Mesenchymal stem cell (in vitro differentiated cells and primary cell): ENCODE measurements around the gene HORMAD1.
A peak's percentile ranks its signal among the peaks of the same experiment; 100 is the strongest.

ENCODE experiments used
- DNase-seq: peaks from one replicate; pipeline ENCODE4 v3.0.0-alpha.2; 2013
- H2AFZ ChIP-seq: one replicate; pipeline ENCODE4 v1.6.1; 2013; ENCODE audit warnings: low read depth, mild to moderate bottlenecking, control low read depth, inconsistent platforms, low read length, moderate library complexity
- H2AK5ac ChIP-seq: 2 replicates; pipeline ENCODE4 v1.6.1; 2013; ENCODE audit warnings: low read length, moderate library complexity, mild to moderate bottlenecking, inconsistent platforms; ENCODE audit not compliant: severe bottlenecking
- H2BK120ac ChIP-seq: one replicate; pipeline ENCODE4 v1.6.1; 2013; ENCODE audit warnings: low read depth, mild to moderate bottlenecking, inconsistent platforms, low read length, moderate library complexity
- H2BK12ac ChIP-seq, 2 experiments: one replicate each; pipeline ENCODE4 v1.6.1; 2013; ENCODE audit warnings: inconsistent platforms in 2 of 2, low read length in 2 of 2, mild to moderate bottlenecking in 2 of 2, moderate library complexity in 2 of 2, control low read depth in 1 of 2
- H2BK15ac ChIP-seq: one replicate; pipeline ENCODE4 v1.6.1; 2013; ENCODE audit warnings: mild to moderate bottlenecking, low read depth, inconsistent platforms; ENCODE audit not compliant: poor library complexity, severe bottlenecking
- H2BK5ac ChIP-seq: 2 replicates; pipeline ENCODE4 v1.6.1; 2013; ENCODE audit warnings: low read depth, mild to moderate bottlenecking, low read length, control low read depth, inconsistent platforms; ENCODE audit not compliant: poor library complexity, severe bottlenecking
- H3K14ac ChIP-seq, 2 experiments: one replicate each; pipeline ENCODE4 v1.6.1; 2013; ENCODE audit warnings: inconsistent platforms in 2 of 2, low read length in 2 of 2, control low read depth in 1 of 2, mild to moderate bottlenecking in 1 of 2, moderate library complexity in 1 of 2
- H3K18ac ChIP-seq, 2 experiments: one replicate each; pipeline ENCODE4 v1.6.1; 2013; ENCODE audit warnings: inconsistent platforms in 2 of 2, low read length in 2 of 2, control low read depth in 1 of 2, low read depth in 1 of 2, mild to moderate bottlenecking in 1 of 2
- H3K23ac ChIP-seq, 2 experiments: one replicate each; pipeline ENCODE4 v1.6.1; 2013; ENCODE audit warnings: inconsistent platforms in 2 of 2, low read length in 2 of 2, mild to moderate bottlenecking in 2 of 2, moderate library complexity in 2 of 2, control low read depth in 1 of 2
- H3K27ac ChIP-seq: 2 replicates; pipeline ENCODE4 v1.5.1; 2013; ENCODE audit warnings: mild to moderate bottlenecking, moderate library complexity, low read length, control low read depth, inconsistent platforms; ENCODE audit not compliant: poor library complexity, severe bottlenecking
- H3K27me3 ChIP-seq, 2 experiments: 2 replicates each; pipeline versions ENCODE4 v1.6.1 to v1.7.0; 2013; ENCODE audit warnings: low read length in 2 of 2, mild to moderate bottlenecking in 2 of 2, moderate library complexity in 2 of 2, control low read depth in 1 of 2, inconsistent platforms in 1 of 2; ENCODE audit not compliant: control insufficient read depth in 1 of 2, insufficient read depth in 1 of 2
- H3K36me3 ChIP-seq, 2 experiments: 2 replicates each; pipeline versions ENCODE4 v1.6.1 to v1.7.0; 2013; ENCODE audit warnings: low read length in 2 of 2, control low read depth in 1 of 2, inconsistent platforms in 1 of 2, low read depth in 1 of 2, mild to moderate bottlenecking in 1 of 2; ENCODE audit not compliant: insufficient read depth in 2 of 2, control insufficient read depth in 1 of 2
- H3K4ac ChIP-seq, 2 experiments: one replicate each; pipeline ENCODE4 v1.6.1; 2013; ENCODE audit warnings: inconsistent platforms in 2 of 2, low read length in 2 of 2, mild to moderate bottlenecking in 2 of 2, moderate library complexity in 2 of 2, control low read depth in 1 of 2, low read depth in 1 of 2
- H3K4me1 ChIP-seq: 2 replicates; pipeline ENCODE4 v1.6.1; 2013; ENCODE audit warnings: low read depth, low read length, control low read depth; ENCODE audit not compliant: control insufficient read depth, insufficient read depth
- H3K4me2 ChIP-seq: 2 replicates; pipeline ENCODE4 v1.6.1; 2013; ENCODE audit warnings: low read length, mild to moderate bottlenecking, inconsistent platforms; ENCODE audit not compliant: poor library complexity, severe bottlenecking
- H3K4me3 ChIP-seq, 2 experiments: 2 replicates each; pipeline versions ENCODE4 v1.5.1 to v1.7.0; 2013; ENCODE audit warnings: low read length in 2 of 2, mild to moderate bottlenecking in 2 of 2, control low read depth in 1 of 2, low read depth in 1 of 2; ENCODE audit not compliant: insufficient read depth in 1 of 2
- H3K79me1 ChIP-seq: replicated peaks from 2 replicates; pipeline ENCODE4 v1.6.1; 2013; ENCODE audit warnings: mild to moderate bottlenecking, control low read depth, low read length, inconsistent platforms; ENCODE audit not compliant: poor library complexity, severe bottlenecking
- H3K9ac ChIP-seq: 2 replicates; pipeline ENCODE4 v1.7.0; 2013; ENCODE audit warnings: mild to moderate bottlenecking, low read length, moderate library complexity
- H3K9me3 ChIP-seq: 2 replicates; pipeline ENCODE4 v1.7.0; 2013; ENCODE audit warnings: mild to moderate bottlenecking, low read length; ENCODE audit not compliant: control insufficient read depth
- H4K8ac ChIP-seq: one replicate; pipeline ENCODE4 v1.6.1; 2013; ENCODE audit warnings: inconsistent platforms, mild to moderate bottlenecking, low read length, moderate library complexity
- H4K91ac ChIP-seq: one replicate; pipeline ENCODE4 v1.6.1; 2013; ENCODE audit warnings: mild to moderate bottlenecking, low read length, inconsistent platforms
- WGBS: methylation state at CpG from one replicate; pipeline ENCODE4 v1.1.7; 2013; ENCODE audit warnings: mixed read lengths; 5-methylcytosine and 5-hydroxymethylcytosine counted together

HORMAD1 gene

DNA sequence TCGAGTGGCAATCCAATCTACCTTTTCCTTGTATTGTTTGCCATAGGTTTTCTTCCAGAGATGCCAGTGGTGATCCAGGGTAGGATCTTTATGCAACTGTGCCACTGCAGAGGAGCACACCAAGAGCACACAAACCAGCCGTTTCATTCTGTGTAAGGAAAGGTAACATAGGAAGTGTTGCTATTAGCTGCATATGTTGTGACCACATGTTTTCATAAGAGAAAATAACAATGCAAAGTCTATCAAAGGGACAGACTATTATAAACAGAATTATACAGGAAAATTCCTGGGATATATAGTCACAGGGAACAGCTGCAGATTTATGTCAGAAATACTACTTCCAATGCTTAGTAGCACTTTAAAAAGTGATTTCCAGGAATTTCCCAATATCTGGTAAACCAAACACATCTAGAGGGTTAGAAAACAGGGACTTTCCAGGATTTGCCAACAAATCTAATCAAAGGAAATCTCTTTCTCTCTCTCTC lies 44.0 kb upstream of the HORMAD1 start:
- peaks cover 5% of the 10 kb centered on the region for H3K9me3 ChIP-seq

DNA sequence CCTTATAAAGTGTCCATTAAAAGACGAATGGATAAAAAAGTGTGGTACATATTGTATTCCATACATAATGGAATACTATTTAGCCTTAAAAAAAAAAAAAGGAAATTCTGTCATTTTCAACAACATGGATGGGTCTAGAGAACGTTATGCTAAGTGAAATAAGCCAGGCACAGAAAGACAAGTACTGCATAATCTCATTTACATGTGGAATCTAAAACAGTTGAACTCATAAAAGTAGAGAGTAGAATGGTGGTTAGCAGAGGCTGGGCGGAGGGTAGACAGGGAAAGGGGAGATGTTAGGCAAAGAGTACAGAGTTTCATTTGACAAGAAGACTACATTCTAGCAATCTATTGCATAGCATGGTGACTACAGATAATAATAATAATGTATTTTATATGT lies 42.3 kb upstream of the HORMAD1 start:
- Histone ChIP-seq H3K14ac (no peak overlapping the region), H3K4ac (no peak overlapping the region), H2AK5ac (no peak overlapping the region), H2BK15ac (no peak overlapping the region), H3K9ac (no peak overlapping the region), H4K91ac (no peak overlapping the region), H3K4me3 (no peak overlapping the region), H3K79me1 (no peaks in the 10 kb centered on the region), H3K4me1 (peaks cover 2% of the 10 kb centered on the region), H2BK5ac (no peak overlapping the region), H3K27ac (no peak overlapping the region), H3K18ac (no peak overlapping the region), H4K8ac (no peak overlapping the region), H3K9me3 (peaks cover 5% of the 10 kb centered on the region), H2BK120ac (no peak overlapping the region), H2AFZ (no peak overlapping the region), H3K27me3 (no peaks in the 10 kb centered on the region), H3K4me2 (no peak overlapping the region), H2BK12ac (no peak overlapping the region), H3K23ac (no peak overlapping the region), H3K36me3 (no peaks in the 10 kb centered on the region)
- DNase-seq: peak; percentile 11
- 100% methylated on average over 1 of the region's 3 CpGs for WGBS

More for the DNA sequence above, 44.0 kb upstream of the HORMAD1 start:
- H3K23ac ChIP-seq: no peak overlapping the region
- H2BK15ac ChIP-seq: no peak overlapping the region
- peak overlapping the region in 1 of 2 experiments; percentile 18 for H2BK12ac ChIP-seq
- H3K27ac ChIP-seq: peak overlapping the region; percentile 62
- H2AK5ac ChIP-seq: peak overlapping the region; percentile 59
- no peaks in the 10 kb centered on the region for H3K36me3 ChIP-seq
- H3K4me1 ChIP-seq: peaks cover 2% of the 10 kb centered on the region
- H4K91ac ChIP-seq: no peak overlapping the region
- DNase-seq: peak; percentile 96
- H3K14ac ChIP-seq: no peak overlapping the region
- no peak overlapping the region for H3K18ac ChIP-seq
- no peak overlapping the region for H2AFZ ChIP-seq
- H3K4me3 ChIP-seq: peak overlapping the region in 1 of 2 experiments; percentile 72
- no peak overlapping the region for H2BK5ac ChIP-seq
- peak overlapping the region in 1 of 2 experiments; percentile 41 for H3K4ac ChIP-seq
- H4K8ac ChIP-seq: no peak overlapping the region
- 44% methylated on average over 1 of the region's 2 CpGs for WGBS
- no peaks in the 10 kb centered on the region for H3K27me3 ChIP-seq
- H3K4me2 ChIP-seq: no peak overlapping the region
- no peaks in the 10 kb centered on the region for H3K79me1 ChIP-seq
- H3K9ac ChIP-seq: peak overlapping the region; percentile 89
- H2BK120ac ChIP-seq: no peak overlapping the region

DNA sequence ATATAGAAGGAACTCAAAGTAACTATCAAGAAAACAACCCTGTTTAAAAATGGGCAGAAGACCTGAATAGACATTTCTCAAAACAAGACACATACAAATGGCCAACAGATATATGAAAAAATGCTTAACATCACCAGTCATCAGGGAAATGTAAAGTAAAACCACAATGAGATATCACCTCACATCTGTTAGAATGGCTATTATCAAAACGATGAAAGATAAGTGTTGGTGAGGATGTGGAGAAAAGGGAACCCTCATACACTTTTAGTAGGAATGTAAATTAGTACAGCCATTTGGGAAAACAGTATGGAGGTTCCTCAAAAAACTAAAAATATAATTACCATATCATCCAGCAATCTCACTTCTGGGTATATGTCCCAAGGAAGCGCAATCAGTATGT lies 41.9 kb upstream of the HORMAD1 start:
- no peak overlapping the region for H2BK120ac ChIP-seq
- H3K9me3 ChIP-seq: peaks cover 5% of the 10 kb centered on the region
- no peak overlapping the region for H2BK12ac ChIP-seq
- no peak overlapping the region for H2AK5ac ChIP-seq
- no peak overlapping the region for H2AFZ ChIP-seq
- H3K4ac ChIP-seq: no peak overlapping the region
- H3K27me3 ChIP-seq: no peaks in the 10 kb centered on the region
- no peak overlapping the region for H3K9ac ChIP-seq
- H4K91ac ChIP-seq: no peak overlapping the region
- no peaks in the 10 kb centered on the region for H3K79me1 ChIP-seq
- no peak overlapping the region for H3K18ac ChIP-seq
- H4K8ac ChIP-seq: no peak overlapping the region
- DNase-seq: no peak
- H3K36me3 ChIP-seq: no peaks in the 10 kb centered on the region
- no peak overlapping the region for H2BK15ac ChIP-seq
- H3K27ac ChIP-seq: no peak overlapping the region
- H3K4me1 ChIP-seq: peaks cover 2% of the 10 kb centered on the region
- no CpG with 5 or more reads among the region's 2 CpGs for WGBS
- no peak overlapping the region for H3K14ac ChIP-seq
- no peak overlapping the region for H3K4me2 ChIP-seq
- no peak overlapping the region for H3K4me3 ChIP-seq
- H3K23ac ChIP-seq: no peak overlapping the region
- H2BK5ac ChIP-seq: no peak overlapping the region

DNA sequence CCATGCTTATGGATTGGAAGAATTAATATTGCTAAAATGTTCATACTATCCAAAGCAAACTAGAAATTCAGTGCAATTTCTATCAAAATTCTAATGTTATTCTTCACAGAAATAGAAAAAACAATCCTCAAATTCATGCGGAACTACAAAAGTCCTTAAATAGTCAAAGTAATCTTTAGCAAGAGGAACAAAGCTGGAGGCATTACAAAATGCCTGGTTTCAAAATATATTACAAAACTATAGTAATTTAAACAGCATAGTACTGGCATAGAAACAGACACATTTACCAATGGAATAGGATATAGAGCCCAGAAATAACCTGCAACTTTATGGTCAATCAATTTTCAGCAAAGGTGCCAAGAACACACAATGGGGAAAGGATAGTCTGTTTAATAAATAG lies 41.1 kb upstream of the HORMAD1 start:
- Histone ChIP-seq H3K4me2 (no peak overlapping the region), H2BK12ac (no peak overlapping the region), H3K27me3 (no peaks in the 10 kb centered on the region), H3K4me3 (no peak overlapping the region), H3K79me1 (no peaks in the 10 kb centered on the region), H2BK5ac (no peak overlapping the region), H3K4ac (no peak overlapping the region), H3K27ac (no peak overlapping the region), H2AFZ (no peak overlapping the region), H3K23ac (no peak overlapping the region), H2AK5ac (no peak overlapping the region), H2BK15ac (no peak overlapping the region), H2BK120ac (no peak overlapping the region), H3K18ac (no peak overlapping the region), H3K4me1 (peaks cover 2% of the 10 kb centered on the region), H4K8ac (no peak overlapping the region), H4K91ac (no peak overlapping the region), H3K36me3 (no peaks in the 10 kb centered on the region), H3K14ac (no peak overlapping the region), H3K9ac (no peak overlapping the region), H3K9me3 (peaks cover 5% of the 10 kb centered on the region)
- WGBS: no CpG with 5 or more reads among the region's 1 CpG
- no peak for DNase-seq
